HG02970 (cell line): ENCODE data around the gene FAM162A.
"Not testable (repeated sequence)": the region's sequence is repeated elsewhere in the genome, so short reads cannot be mapped to it uniquely, and the experiment has no call there.

ENCODE experiments used
- ATAC-seq: cut with Tn5 transposase; IDR thresholded peaks from one replicate; pipeline ENCODE4 v1.9.1; 2021; ENCODE audit warnings: mild to moderate bottlenecking, moderate library complexity, moderate number of reproducible peaks; ENCODE audit not compliant: unreplicated experiment, low FRiP score

Gene FAM162A

GRCh38 chr3:122383771-122384697 is at the start of gene FAM162A:
Gene FAM162A, plus strand, starts transcription at chr3:122384182. Its CDS starts 84 bp downstream, at chr3:122384266.
- ATAC-seq: peak; percentile 90

- no peak for ATAC-seq
Measured at GRCh38 chr3:122342803-122343202, 41.2 kb upstream of the FAM162A start.

GRCh38 chr3:122343654-122344053 is 40.3 kb upstream of the FAM162A start:
- ATAC-seq: no peak

- ATAC-seq: no peak
Measured at GRCh38 chr3:122349171-122349570, 34.8 kb upstream of the FAM162A start.

GRCh38 chr3:122350814-122351418 is 33.1 kb upstream of the FAM162A start:
- ATAC-seq: no peak

GRCh38 chr3:122351612-122352011 is 32.4 kb upstream of the FAM162A start:
- ATAC-seq: no peak

GRCh38 chr3:122353215-122353614 is 30.8 kb upstream of the FAM162A start:
- no peak for ATAC-seq

- no peak for ATAC-seq
Measured at GRCh38 chr3:122353893-122354401, 30.0 kb upstream of the FAM162A start.

GRCh38 chr3:122355612-122356011 is 28.4 kb upstream of the FAM162A start:
- ATAC-seq: no peak

- no peak for ATAC-seq
Measured at GRCh38 chr3:122356402-122356801, 27.6 kb upstream of the FAM162A start.

- no peak for ATAC-seq
Measured at GRCh38 chr3:122357828-122358702, 25.9 kb upstream of the FAM162A start.

- no peak for ATAC-seq
Measured at GRCh38 chr3:122358703-122359032, 25.3 kb upstream of the FAM162A start.

GRCh38 chr3:122362026-122362425 is 22.0 kb upstream of the FAM162A start:
- ATAC-seq: no peak

- no peak for ATAC-seq
Measured at GRCh38 chr3:122364490-122364889, 19.5 kb upstream of the FAM162A start.

- no peak for ATAC-seq
Measured at GRCh38 chr3:122365073-122365472, 18.9 kb upstream of the FAM162A start.

GRCh38 chr3:122365582-122366378 is 18.2 kb upstream of the FAM162A start:
- not testable (repeated sequence) for ATAC-seq

GRCh38 chr3:122366379-122366749 is 17.6 kb upstream of the FAM162A start:
- no peak for ATAC-seq

GRCh38 chr3:122374034-122374433 is 9.9 kb upstream of the FAM162A start:
- no peak for ATAC-seq

GRCh38 chr3:122377975-122378374 is 6.0 kb upstream of the FAM162A start:
- ATAC-seq: no peak
